22Rv1 (cell line): ENCODE measurements around the gene PTPRD.

ENCODE experiments used
- H3K27ac ChIP-seq: fragments of 450-650 bp; 2 replicates; pipeline ENCODE4 v1.5.1; 2017
- CTCF ChIP-seq: fragments of 450-650 bp; IDR thresholded peaks from 2 replicates; pipeline ENCODE4 v1.5.1; 2017; ENCODE audit warnings: mild to moderate bottlenecking
- ZFX ChIP-seq: fragments of 450-650 bp; IDR thresholded peaks from 2 replicates; pipeline ENCODE4 v1.6.1; 2017; ENCODE audit warnings: antibody characterized with exemption, borderline replicate concordance

The PTPRD gene

GRCh38 chr9:9621355-9621940, 991.4 kb downstream of the PTPRD start:
- TF ChIP-seq ZFX, result no peak
- no peak for TF ChIP-seq CTCF
- no peak overlapping the region for H3K27ac ChIP-seq

GRCh38 chr9:9620736-9621135, 992.1 kb downstream of the PTPRD start:
- TF ChIP-seq ZFX (no peak), CTCF (no peak)

GRCh38 chr9:9615086-9615485, 997.7 kb downstream of the PTPRD start:
- TF ChIP-seq ZFX, result no peak
- TF ChIP-seq CTCF, result no peak
- H3K27ac ChIP-seq, result no peak overlapping the region

More at GRCh38 chr9:9620736-9621135, 992.1 kb downstream of the PTPRD start:
- H3K27ac ChIP-seq, result no peak overlapping the region

- TF ChIP-seq CTCF (no peak), ZFX (no peak)
- no peak overlapping the region for H3K27ac ChIP-seq
Measured at GRCh38 chr9:9614607-9615006, 998.2 kb downstream of the PTPRD start.

GRCh38 chr9:9612755-9613154, 1000.0 kb downstream of the PTPRD start:
- H3K27ac ChIP-seq, result no peak overlapping the region
- TF ChIP-seq ZFX, result no peak
- no peak for TF ChIP-seq CTCF

- TF ChIP-seq CTCF (no peak), ZFX (no peak)
- H3K27ac ChIP-seq, result no peak overlapping the region
Measured at GRCh38 chr9:9612270-9612669, 1000.5 kb downstream of the PTPRD start.

GRCh38 chr9:9605681-9606080, 1007.1 kb downstream of the PTPRD start:
- H3K27ac ChIP-seq, result no peak overlapping the region

More at GRCh38 chr9:9605681-9606080, 1007.1 kb downstream of the PTPRD start:
- TF ChIP-seq ZFX (no peak), CTCF (no peak)
